ACHN (cell line): ENCODE results near the gene AKR1C3.
"Not testable (repeated sequence)": the region's sequence is repeated elsewhere in the genome, so short reads cannot be mapped to it uniquely, and the experiment has no call there.

Source experiments
- DNase-seq: peaks from one replicate; pipeline ENCODE4 v3.0.0-alpha.2; 2015
- in situ Hi-C: cut with HindIII; loops from 2 replicates; pipeline ENCODE4 v1.10.0; 2017; ENCODE audit warnings: low sequenced_read_pairs, low pct_ligation_motif_present, low pct_unique_long_range_greater_than_20kb

AKR1C3 gene

DNA sequence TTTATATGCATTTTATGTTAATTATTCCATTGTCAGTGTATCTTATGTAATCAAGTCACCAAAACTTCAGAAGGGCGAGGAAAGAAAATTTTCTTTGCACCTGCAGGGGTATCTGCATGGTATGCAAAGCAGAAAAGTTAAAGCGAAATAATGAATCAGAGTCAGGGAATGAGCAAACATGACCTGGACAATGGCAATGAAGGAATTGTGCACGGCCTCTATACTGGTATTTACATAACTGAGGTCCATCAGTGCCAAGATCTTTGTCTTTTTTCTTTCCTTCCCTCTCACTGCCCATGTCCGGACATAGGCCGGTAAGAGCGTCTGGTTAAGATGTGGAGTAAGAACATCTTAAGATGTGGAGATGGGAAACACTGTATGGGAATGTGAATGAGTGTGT, 14.4 kb upstream of the AKR1C3 start:
- no peak for DNase-seq
- in situ Hi-C loops: no loop called here

DNA sequence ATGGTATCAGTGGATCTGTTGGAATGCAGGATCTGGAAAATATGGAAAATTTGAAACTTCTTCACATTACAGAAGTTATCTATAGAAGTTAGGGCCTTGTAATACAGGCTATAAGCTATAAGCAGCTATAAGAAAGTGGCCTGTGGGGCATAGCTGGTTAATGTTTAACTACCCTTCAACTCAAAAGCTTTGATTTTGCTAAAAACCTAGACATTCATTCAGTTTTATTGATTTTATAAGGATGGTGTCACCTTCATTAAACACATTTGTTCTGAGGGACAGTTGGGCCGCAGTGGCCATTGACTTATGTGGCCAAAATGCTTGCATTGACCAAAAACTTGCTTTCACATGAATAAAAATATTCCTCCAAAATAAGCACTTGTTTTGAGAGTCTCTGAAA, 13.1 kb upstream of the AKR1C3 start:
- no peak for DNase-seq
- in situ Hi-C loops: no loop called here

DNA sequence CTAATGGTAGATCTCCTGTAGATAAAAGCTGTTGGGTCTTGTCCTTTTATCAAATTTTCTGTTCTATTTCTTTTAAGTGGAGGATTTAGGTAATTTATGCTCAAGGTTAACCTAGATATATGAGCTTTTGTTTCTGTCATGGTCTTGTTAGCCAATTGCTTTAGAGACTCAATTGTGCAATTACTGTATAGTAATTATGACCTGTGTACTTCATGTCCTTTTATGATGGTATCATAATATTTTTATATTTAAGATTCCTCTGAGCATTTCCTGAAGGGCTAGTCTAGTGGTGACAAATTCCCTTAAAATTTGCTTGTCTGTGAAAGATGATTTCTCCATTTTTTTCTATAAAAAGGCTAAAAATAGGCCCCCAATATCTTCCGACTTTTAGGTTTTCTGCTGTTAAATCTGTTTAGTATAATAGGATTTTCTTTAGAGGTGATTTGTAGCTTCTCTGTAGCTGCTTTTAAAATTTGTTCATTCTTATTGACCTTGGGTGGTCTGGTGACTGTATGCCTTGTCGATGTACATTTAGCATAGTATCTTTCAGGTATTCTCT, 5.4 kb upstream of the AKR1C3 start:
- in situ Hi-C loops: no loop called here
- no peak for DNase-seq

DNA sequence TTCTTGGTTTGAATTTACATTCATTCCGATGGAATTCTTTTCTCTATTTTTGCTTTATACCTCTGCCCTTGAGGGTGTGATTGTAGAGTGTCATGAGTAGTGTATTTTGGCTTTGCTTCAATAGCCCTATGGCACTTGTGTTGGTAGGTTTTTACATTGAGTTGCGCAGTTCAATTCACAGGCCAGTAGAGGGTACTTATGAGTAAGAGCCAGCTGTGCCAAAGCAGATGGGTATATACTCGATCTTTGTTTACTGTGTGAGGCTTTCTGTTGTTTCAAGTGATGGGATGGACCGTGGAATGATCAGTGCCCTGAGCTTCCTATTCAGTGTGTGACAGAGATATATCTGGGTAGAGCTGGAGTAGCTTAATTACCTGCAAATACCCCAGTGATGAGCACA, 4.3 kb upstream of the AKR1C3 start:
- DNase-seq: peak; percentile 24
- in situ Hi-C loops: no loop called here

DNA sequence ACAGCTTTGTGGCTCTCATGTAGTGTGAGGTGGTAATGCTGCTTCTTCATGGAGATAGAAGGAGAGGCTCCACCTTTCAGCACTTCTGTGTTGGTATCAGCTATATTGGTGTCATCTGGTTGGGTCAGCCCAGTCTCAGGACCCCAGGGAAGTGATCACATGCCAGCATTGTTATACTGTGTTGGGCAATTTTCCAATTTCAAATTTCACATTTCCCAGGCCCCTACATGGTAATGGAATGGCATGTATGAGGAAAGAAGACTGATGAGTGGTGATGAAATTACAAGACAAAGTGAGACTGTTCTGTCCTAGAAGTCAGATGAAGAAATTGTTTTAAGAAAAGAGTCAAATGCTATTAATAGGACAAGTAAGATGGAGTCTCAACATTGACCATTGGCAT, 3.7 kb upstream of the AKR1C3 start:
- DNase-seq: no peak
- in situ Hi-C loops: no loop called here

DNA sequence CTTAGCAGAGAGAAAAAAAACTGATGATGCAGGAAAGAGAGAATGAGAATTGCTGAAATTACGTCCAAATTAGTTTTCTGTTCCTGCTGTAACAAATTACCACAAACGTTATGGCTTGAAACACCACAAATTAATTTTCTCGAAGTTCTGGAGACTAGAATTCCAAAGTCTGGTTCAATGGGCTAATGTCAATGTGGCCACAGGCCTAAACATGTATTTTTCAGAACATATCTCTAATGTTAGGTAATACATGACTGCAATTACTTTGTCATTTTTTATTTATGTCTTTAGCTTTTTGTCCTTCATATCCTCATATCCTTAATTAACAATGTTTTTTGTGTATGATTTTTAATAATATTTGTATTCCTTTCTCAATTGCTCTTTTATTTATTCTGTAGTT, 3.0 kb upstream of the AKR1C3 start:
- in situ Hi-C loops: no loop called here
- no peak for DNase-seq

DNA sequence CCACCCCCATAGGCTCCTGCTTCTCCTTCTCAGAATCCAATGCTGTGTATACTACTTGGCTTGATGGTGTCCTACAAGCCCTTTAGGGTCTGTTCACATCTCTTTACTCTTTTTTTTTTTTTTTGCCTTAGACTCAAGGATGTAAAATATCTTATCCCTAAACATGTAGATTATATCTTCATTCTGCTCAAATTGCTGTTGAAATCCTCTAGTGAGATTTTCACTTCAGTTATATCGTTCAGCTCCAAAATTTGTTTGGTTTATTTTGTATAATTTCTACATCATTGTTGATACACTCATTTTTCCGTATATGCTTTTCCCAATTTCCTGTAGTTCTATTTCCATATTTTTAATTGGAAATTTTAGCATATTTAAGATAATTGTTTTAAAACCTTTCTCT, 1.8 kb upstream of the AKR1C3 start:
- in situ Hi-C loops: no loop called here

DNA sequence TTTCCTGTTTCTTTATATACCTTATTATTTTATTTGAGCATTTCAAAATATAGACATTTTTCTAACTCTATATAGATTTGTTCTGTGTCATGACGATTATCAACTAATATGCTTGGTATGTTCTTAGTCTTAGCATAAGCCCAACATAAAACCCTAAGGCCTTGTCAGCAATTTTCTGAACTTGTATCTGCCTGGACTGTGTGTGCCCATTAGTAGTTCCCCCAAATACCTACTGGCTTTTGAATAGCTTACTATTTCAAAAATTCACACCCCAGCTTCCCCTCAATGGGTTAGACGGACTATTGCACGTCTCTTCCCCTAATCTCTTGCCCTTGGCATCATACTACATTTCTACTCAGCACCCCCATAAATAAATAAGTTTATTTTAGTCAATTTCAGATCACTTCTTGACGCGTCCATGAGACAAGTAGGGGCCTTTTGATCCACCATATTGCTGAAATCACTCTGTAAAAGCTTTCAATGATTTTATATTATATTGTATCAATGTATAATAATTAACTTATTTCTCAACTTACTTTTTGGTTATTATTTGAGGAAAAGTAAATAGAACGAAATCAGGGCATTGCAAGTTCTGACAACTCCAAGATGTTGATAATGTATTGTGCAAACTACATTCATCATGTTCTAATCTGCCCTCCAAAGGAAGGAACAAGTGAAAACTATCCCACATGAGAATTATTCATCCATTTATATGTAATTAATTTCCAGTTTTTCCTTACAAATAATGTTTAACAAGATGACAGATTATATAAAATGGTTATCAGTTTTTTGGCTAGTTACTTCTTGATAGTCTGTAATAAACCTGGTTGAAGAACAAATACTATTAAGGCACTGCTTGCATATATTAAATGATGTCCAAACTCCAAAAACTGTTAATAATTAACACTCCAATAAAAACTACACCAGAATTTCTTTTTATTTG, 1.1 kb upstream of the AKR1C3 start:
- in situ Hi-C loops: no loop called here
- no peak for DNase-seq

More for the DNA sequence above, 1.8 kb upstream of the AKR1C3 start:
- DNase-seq: no peak

DNA sequence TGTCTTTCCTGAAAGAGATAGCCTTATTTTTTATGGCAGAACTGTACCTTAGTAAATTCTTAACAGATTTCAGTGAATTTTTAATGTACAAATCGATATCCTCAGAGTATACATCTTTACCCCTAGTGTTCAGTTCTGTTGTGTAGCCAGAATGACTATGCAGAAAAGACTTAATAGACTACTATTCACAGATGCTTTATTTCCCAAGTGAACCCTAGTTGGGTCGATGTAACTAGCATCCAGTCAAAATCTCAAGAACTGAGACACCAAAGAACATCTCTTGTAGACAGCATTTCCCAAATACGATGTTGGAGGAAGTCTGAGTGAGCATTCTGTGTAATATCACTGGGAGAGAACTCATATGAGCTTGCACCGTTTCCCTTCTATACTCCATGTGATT, 1.5 kb downstream of the AKR1C3 start:
- no peak for DNase-seq
- in situ Hi-C loops: no loop called here

DNA sequence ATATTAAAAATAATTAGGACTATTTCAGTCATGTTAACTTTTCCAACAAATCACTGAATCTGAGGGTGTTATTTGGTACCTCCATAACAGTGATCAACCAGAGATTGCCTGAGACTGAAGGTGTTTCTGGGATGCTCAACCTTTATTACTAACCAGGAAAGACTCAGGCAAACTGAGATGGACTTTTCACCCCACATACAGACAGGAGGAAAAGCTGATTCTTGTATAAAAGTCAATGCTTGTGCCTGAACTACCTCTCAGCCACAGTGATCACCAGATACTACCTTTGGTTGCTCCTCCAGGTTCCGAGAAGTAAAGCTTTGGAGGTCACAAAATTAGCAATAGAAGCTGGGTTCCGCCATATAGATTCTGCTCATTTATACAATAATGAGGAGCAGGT, 1.9 kb downstream of the AKR1C3 start:
- in situ Hi-C loops: no loop called here
- DNase-seq: no peak

DNA sequence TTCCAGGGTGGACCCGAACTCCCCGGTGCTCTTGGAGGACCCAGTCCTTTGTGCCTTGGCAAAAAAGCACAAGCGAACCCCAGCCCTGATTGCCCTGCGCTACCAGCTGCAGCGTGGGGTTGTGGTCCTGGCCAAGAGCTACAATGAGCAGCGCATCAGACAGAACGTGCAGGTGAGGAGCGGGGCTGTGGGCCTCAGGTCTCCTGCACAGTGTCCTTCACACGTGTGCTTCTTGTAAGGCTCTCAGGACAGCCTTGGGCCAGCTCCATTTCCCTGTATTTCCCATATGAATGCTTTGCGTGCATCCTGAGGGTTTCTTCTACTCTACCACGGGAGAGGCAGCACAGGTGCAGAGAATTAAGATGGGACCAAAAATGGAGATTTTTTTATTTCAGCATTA, 8.3 kb downstream of the AKR1C3 start:
- in situ Hi-C loops, DNase-seq: not testable (repeated sequence)

DNA sequence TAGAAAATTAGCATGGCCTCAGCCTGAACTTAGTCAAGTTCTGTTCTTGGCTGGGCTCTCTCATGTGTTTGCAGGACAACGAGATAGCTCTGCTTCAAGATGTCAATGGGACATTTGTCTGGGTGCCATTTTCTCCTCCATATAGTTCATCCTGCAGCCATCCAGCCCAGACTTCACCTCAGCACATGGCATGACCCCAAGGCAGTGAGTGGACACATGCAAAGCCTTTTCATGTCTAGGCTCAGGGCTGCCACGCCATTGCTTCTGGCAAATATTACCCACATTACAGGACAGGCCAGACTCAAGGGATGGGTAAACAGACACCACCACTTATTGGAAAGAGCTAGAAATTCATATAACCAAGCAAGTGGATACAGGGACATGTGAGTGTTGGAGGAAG, 9.3 kb downstream of the AKR1C3 start:
- DNase-seq: no peak
- in situ Hi-C loops: no loop called here

DNA sequence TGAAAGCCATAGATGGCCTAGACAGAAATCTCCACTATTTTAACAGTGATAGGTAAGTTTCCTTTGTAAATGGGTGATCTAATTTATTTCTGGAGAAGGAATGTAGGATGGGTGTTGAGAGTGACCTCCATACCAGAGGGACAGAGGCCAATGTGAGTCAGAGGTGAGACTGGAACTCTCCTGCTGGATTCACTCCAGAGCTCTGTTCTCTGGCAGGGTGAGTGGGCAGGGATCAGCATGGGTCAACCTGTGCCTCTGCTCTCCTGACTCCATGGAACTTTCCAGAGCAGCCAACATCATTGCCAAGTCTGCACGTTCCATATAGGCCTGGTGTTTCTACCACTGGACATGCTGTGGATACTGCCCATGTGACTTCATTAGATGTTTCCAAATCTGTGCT, 11.4 kb downstream of the AKR1C3 start:
- no peak for DNase-seq
- in situ Hi-C loops: no loop called here

DNA sequence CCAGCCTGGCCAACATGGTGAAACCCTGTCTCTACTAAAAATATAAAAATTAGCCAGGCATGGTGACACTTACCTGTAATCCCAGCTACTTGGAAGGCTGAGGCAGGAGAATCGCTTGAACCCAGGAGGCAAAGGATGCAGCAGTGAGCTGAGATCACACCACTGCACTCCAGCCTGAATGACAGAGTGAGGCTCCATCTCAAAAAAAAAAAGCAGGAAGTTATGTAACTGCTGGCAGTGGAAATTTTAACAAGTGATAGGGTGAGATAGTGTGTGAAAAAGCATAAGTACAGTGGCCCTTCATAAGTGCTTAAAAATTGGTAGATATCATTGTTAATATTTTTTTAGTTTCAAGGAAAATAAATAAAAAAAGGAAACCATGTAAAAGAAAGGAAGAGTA, 12.3 kb downstream of the AKR1C3 start:
- DNase-seq: no peak
- in situ Hi-C loops: no loop called here

DNA sequence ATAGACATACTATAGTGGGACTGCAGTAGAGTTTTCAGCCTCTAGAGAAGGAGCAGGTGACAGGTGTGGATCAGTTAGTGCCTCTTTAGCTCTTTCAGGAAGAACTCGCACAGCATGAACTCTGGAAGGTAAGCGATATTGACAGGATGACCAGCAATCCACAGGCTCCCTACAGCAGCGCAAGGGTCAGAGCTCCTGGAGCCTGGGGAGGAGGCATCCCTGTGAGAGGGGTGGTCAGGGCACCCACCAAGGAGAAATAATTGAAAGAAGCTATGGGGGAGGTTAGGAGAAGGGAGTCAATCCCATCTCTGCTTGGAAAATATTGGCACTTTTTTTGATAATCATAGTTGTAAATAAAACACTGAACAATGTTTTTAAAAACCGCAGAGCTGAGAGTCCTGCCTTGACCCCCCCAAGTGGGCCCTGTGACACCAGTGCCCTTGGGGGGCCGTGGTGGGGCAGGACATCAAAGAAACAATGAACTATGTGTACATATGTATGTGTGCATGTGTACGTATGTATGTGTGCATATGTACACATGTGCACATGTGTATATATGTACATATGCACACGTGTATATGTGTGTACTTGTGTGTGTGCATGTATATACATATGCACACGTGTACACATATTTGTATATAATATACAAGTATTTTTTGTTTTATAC, 13.8 kb downstream of the AKR1C3 start:
- in situ Hi-C loops: no loop called here
- no peak for DNase-seq

DNA sequence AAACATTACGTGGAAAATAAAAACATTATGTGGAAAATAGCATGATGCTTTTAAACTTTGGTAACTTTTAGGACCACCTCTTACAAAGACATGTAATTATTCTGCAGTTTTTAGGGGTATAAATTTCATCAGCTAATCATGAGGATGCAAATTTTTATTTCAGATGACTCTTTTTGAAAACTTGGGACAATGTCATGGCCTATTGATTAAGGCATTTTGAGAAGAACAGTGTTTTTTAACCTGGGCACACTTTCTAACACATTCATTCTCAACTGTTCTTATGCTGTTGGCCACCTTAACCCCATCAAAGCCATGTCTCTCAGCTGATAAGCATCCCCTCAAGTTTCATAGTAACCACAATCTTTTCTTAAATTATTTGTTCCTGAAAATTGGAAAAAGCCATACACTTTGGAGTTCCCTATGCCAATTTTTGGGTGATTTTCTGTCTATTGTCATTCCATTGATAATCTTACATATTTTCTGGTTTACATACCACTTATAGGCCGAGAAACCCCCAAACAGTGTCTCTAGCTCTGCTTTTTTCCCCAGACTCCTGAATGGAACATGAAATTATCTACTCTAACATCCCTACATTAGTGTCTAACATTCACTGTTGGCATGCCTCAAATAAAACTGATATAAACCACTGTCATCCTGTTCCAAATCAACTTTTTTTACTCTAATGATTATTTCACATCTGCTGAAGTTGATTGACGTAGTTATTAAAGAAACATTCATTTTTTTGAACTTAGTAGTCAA, 14.6 kb downstream of the AKR1C3 start:
- in situ Hi-C loops: no loop called here
- DNase-seq: no peak

DNA sequence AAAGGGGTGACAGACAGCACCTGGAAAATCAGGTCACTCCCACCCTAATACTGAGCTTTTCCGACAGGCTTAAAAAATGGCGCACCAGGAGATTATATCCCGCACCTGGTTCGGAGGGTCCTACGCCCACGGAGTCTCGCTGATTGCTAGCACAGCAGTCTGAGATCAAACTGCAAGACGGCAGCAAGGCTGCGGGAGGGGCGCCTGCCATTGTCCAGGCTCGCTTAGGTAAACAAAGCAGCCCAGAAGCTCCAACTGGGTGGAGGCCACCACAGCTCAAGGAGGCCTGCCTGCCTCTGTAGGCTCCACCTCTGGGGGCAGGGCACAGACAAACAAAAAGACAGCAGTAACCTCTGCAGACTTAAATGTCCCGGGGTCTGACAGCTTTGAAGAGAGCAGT, 15.6 kb downstream of the AKR1C3 start:
- DNase-seq, in situ Hi-C loops: not testable (repeated sequence)

DNA sequence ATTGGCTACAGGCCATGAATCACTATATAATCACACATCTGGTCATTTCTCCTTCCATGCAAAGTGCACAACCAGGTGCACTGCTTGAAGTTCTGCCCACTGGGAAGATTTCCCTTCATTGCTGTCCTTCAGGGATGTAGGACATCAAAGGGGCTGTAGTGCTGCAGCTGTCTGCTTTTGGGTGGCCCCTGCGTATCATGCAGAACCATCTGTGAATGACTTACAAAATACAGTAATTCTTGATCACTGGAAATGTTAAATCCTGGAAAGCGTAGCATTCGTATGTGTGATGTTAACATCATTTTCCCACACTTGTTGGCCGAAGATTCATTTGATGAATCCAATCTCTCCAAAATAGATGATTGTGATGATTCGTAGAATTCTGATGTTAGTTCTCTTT, 22.4 kb downstream of the AKR1C3 start:
- in situ Hi-C loops: no loop called here
- no peak for DNase-seq

DNA sequence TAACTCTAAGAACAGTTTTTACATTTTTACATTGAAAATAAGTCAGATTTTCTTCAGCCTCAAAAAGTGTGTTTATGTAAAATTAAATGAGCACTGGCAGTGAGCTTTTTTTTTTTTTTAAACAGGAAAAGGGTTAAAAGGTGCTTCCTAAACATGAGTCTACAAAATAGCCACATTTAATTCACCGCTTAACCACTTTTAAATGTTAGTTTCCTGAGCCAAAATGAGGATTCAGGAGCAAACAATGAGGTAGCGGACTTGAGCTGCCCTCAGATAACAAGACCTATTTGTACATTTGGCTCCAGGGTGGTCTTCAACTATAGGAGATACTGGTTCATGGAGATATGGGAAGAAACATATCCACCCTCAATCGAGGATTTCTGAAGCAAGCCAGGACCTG, 22.8 kb downstream of the AKR1C3 start:
- DNase-seq: no peak

More for the DNA sequence above, 22.8 kb downstream of the AKR1C3 start:
- in situ Hi-C loops: no loop called here
